ENCODE measurements around the gene LCN15.
"Not testable (repeated sequence)": the region's sequence is repeated elsewhere in the genome, so short reads cannot be mapped to it uniquely, and the experiment has no call there.

Gene LCN15

GRCh38 chr9:136764301-136764891 is at the start of gene LCN15:
Gene LCN15 (minus strand): TSS chr9:136764518. CDS start chr9:136764488, 30 bp downstream.
- peak; percentile 95 for DNase-seq

DNA sequence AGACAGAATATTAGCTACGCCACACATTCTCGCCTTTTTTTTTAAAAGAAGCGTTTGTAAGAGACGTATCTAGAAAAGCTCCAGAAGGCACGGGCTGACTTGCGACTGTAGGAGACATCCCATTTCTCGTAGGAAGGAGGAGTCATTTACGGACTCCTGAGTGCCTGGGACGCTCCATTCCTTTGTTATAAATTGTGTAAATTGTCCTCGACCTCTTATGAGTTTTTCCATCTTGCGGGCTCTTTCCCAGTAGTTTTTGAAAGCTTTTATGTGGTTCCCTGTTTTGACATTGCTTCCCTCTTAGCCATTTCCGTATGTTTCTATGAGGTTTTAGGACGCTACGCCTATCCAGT is 44.5 kb upstream of the LCN15 start:
- DNase-seq, result no peak

DNA sequence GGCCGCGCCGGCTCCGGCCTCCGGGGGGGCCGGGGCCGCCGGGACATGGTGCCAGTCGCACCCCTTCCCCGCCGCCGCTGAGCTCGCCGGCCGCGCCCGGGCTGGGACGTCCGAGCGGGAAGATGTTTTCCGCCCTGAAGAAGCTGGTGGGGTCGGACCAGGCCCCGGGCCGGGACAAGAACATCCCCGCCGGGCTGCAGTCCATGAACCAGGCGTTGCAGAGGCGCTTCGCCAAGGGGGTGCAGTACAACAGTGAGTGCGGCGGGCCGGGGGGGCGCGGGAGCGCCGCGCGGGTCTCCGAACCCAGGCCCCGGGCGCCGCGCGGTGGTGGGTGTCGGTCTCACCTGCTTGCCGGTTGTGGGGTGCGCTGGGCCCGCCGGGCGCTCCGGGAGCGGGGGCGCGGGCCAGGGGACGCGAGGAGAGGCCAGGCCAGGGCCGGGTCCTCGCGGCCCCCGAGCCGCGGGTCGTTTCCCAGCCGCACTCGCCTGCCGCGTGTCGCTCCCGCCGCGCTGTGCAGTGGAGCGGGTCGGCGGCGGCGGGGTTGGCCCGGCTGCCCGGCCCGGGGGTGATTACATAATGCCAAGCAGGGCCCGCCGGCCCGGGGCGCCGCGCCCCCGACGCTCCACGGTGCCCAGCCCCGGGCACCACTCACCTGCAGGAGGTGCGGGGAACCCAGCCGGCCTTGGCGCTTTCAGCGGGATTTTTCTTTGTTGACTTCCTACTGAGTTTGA is 43.9 kb upstream of the LCN15 start:
- DNase-seq, result peak; percentile 65

GRCh38 chr9:136807281-136808074 is 43.2 kb upstream of the LCN15 start, which contains the start of gene RABL6:
Gene RABL6 (plus strand): TSS chr9:136807948. CDS start chr9:136808197, 249 bp downstream.
- DNase-seq, result peak; percentile 90

GRCh38 chr9:136806631-136807201 is 42.4 kb upstream of the LCN15 start:
- no peak for DNase-seq

DNA sequence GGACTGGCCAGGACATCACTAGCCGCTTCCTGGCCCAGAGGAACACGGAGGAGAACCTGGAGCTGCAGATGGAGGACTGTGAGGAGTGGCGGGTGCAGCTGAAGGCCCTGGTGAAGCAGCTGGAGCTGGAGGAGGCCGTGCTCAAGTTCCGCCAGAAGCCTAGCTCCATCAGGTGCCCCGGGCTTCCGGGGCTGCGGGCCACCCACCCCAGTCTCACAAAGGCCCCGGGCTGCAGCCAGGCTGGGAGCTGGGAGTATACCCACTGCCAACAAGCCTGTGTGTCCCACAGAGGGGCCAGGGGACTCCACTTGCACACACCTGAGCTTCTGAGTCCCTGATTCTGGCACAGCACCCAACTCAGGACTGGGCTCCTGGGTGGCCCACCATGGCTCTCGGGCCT is 41.7 kb upstream of the LCN15 start:
- DNase-seq, result no peak

DNA sequence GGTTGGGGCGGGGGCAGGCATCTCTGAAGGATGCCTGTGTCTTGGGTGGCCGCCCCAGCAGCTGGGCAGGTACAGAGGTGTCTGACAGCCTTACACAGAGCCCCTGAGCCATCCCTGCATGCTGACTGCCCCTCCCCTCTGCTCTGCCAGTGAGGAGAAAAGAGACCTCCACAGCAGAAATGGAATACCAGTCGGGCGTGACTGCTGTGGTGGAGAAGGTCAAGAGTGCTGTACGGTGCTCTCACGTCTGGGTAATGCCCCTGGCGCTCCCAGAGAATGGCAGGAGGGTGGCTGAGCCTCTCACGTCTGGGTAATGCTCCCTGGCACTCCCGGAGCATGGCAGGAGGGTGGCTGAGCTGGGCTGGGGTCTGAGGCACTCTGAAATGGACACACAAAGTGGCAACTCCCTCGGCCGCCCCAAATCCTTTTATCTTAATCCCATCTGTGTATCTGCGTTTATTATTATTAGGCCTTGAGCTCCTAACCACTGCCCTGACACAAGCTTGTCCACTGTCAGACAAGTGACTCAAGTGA is 41.0 kb upstream of the LCN15 start:
- no peak for DNase-seq

GRCh38 chr9:136804509-136805206 is 40.3 kb upstream of the LCN15 start:
- no peak for DNase-seq

DNA sequence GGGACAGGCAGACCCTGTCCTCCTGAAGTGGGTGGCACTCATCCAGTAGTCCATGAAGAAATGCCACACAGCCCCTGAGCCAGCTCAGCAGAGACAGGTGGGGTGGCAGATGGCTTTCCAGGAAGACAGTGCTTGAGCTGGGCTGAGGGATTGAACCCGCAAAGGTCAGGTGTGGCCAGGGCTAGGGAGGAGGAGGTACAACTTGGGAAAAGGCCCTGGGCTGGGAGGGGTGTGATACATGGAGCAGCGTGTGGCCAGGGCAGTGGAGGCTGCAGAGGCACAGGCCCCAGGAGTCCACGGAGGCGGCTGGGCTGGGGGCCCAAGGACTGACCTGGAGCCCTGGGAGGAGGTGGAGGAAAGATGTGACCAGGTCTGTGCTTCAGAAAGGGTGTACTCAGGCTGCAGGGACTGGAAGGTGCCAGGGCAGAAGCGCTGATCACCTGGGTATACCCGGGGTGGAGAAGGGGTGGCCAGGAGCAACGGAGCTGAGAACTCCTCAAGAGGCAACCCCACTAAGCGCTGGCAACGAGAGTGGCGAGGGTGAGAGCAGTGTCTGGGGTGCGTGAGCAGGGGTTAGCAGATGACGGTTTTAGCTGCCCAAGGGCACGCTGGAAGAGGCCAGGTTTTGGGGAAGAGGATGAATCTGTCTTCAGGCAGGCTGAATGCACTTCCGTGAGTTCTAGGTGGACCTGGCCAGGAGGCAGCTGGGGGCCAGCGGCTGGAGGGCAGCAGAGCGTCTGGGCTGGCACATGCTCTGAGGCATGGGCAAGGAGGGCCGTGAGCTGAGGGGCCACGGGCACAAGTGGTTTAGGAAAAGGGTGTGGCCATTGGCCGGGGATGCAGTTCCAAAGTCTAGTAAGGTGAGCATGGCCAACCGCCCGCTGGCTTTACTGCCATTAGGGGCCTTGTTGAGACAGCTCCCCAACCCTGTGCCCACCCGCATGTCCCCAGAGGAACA is 39.5 kb upstream of the LCN15 start:
- DNase-seq, result no peak

GRCh38 chr9:136803009-136803550 is 38.8 kb upstream of the LCN15 start:
- not testable (repeated sequence) for DNase-seq

- no peak for DNase-seq
These were observed 38.0 kb upstream of the LCN15 start for GRCh38 chr9:136802321-136802720.

DNA sequence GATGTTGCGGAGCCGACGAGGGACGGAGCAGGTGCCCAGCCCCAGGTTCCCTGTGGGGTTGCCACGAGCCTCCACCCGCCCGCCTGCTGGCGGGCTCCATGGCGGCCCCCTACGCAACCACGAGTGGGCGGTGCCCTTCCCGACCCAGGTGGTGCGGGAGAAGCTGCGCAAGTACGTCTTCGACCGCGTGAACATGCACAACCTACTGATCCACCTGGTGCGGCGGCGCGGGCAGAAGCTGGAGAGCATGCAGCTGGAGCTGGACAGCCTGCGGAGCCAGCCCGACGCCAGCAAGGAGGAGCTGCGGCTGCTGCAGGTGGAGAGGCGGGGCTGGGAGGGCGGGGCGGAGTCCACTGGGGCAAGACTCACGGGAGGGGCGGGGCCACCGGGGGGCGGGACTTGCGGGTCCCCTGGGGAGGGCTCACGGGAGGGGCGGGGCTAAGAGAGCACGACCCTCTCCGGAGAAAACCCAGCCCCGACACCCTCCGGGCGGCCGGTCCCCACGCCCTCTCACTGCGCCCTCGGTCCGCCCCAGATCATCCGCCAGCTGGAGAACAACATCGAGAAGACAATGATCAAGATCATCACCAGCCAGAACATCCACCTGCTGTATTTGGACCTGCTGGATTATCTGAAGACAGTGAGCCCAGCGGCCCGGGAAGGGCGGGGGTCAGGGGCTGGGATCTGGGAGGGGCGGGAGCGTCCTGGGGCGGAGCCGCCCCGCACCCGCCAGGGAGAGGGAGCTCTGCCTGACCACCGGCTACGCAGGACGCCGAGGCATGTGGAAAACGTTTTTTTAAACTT is 35.7 kb upstream of the LCN15 start:
- DNase-seq, result peak; percentile 96

GRCh38 chr9:136799079-136799853 is 34.9 kb upstream of the LCN15 start:
- peak; percentile 89 for DNase-seq

DNA sequence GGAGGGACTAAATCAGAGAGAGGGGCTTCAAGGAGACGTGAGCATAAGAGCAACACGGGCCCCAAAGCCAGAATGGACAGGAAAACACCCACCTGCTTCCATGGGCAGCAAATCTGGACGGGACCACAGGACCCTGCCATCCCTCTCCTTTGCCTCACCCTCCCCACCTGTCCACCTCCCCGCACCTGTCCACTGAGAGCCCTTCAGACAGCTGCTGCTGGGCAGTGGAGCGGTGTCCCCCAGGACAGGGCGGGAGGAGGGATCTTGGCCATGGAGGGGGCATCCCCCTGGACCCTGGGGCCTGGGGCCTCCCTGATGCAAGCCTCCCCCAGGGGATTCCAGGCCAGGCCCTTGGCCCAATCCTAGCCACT is 34.4 kb upstream of the LCN15 start:
- DNase-seq, result no peak

DNA sequence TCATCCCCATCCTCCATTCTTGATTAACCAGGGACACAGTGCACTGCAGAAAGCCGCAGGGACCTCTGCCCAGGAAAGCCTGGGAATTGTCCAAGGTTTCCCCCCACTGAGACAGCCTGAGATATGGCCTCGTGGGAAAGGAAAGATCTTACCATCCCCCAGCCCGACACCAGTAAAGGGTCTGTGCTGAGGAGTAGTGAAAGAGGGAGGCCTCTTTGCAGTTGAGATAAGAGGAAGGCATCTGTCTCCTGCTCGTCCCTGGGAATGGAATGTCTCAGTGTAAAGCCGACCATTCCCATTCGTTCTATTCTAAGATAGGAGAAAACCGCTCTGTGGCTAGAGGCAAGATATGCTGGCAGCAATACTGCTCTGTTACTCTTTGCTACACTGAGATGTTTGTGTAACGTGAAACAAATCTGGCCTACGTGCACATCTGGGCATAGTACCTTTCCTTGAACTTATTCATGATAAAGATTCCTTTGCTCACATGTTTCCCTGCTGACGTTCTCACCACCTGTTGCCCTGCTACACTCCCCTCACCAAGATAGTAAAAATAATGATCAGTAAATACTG is 32.5 kb upstream of the LCN15 start:
- not testable (repeated sequence) for DNase-seq

DNA sequence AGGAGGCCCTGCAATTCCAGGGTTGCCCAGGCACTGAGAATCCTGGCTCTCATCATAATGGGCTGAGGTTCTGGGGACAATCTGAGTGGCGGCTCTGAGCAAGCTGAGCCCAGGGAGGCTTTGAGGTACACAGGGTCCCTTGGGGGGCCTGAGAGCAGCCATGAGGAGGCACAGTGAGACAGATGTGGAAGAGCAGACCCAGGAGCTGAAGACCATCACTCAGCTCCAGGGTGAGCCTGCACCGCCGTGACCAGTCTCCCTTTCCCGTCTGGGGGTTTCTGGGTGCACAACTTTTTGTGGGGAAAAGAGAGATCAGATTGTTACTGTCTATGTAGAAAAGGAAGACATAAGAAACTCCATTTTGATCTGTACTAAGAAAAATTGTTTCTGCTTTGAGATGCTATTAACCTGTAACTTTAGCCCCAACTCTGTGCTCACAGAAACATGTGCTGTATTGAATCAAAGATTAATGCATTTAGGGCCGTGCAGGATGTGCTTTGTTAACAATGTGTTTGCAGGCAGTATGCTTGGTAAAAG is 32.0 kb upstream of the LCN15 start, which contains the start of gene CCDC183:
Gene CCDC183 (plus strand): TSS at position 101 of the 537 bp plus-strand sequence. CDS start 60 bp downstream, at position 161.
- DNase-seq, result no peak

DNA sequence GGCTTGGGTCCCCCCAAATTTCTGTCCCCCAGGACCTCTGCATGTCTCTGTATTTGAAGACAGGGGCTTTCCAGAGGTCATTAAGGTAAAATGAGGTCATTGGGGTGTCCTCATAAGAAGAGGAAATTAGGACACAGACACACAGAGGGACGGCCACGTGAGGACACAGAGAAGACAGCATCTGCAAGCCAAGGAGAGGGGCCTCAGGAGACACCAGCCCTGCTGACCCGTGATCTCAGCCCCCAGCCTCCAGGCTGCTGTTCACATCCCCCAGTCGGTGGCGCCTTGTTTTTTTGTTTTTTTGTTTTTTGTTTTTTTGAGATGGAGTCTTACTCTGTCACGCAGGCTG is 30.7 kb upstream of the LCN15 start:
- no peak for DNase-seq

DNA sequence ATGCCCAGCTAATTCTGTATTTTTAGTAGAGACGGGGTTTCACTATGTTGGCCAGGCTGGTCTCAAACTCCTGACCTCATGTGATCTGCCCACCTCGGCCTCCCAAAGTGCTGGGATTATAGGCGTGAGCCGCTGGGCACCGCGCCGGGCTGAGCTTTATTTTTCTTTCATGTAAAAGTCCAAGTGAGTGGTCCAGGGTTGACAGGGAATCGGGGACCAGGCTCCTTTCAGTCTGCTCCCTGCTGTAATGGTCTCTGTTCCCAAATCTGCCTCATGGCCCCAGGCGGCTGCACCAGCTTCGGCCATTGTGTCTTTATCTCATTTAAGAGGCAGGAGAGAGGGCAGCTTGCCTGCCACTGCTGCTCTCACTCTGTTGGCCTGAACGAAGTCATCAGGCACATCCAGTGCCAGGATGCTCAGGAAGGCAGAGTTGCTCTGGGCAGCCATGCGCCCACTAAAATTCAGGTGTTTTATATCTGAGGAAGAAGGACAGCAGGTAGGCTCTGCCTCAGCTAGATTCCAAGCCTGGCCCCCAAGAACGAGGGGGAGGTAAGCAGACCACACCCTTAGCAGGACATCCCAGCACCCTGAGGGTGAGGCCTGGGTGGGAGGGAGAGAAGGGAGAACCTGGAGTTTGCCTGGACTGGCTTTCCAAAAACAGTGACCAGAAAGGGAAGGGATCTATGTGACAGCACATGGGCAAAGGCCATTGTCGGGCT is 30.1 kb upstream of the LCN15 start:
- no peak for DNase-seq

Data from NCI-H69 (cell line).